GM19240 (cell line): Measurements from ENCODE around the gene ZNF669.
"Not testable (repeated sequence)": the region's sequence is repeated elsewhere in the genome, so short reads cannot be mapped to it uniquely, and the experiment has no call there.

Experiments
- DNase-seq: peaks from one replicate; pipeline ENCODE4 v3.0.0; 2011; ENCODE audit warnings: low spot score; ENCODE audit not compliant: insufficient read length

The ZNF669 gene

DNA sequence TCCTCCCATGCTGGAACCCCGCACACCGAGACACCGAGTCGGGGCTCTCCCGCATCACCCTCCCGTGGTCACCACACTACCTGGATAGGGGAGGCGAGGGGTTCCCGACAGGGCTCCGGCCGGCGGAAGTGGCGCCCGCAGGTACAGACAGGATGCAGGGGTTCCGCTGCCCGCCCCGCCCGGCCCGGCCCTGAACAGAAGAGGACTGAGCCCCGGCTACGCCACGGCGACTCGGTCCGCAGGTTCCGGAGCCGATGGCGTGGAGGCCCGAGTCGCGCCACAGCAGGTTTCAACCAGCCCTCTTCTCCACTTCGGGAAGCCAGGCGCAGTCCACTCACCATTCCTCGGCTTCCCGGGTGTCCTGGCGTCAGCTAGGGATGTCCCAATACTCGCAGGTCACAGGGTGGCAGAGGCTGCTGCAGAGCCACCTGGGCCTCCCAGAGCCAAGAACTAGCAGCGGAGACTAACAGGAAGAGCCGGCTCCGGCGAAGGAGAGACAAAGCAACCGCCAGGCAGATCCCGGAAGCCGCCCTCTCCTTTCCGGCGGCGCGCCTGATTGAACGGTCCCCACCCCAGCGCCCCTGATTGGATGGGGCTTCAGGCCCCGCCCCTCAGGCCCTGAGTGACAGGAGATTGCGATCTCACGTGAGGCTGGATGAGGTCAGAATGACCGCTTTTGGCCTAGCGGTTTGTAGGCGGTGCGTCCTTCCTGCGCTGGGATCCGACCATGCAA, at the start of gene ZNF669:
Gene ZNF669 (minus strand): TSS at position 498 of the 733 bp plus-strand sequence. CDS start 157 bp downstream, at position 341.
- peak; percentile 92 for DNase-seq

DNA sequence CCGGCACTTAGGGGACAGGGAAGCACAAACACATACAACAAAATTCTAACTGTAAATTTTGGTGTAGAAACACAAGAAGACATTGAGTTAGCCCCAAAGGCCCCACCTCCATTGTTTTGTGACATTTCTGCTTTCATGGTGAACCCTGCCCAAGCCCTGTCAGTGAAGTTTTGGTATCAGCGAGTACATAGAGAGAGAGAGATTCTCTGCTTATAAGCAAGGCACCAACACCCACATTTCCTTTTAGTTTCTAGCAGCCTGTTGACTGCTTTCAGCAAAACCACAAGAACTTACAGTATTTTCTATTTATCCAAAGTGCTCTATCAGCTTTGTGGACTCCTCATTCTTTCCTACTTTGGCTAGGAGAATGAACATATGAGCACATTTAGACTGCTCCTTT, 43.6 kb upstream of the ZNF669 start:
- DNase-seq, result no peak

DNA sequence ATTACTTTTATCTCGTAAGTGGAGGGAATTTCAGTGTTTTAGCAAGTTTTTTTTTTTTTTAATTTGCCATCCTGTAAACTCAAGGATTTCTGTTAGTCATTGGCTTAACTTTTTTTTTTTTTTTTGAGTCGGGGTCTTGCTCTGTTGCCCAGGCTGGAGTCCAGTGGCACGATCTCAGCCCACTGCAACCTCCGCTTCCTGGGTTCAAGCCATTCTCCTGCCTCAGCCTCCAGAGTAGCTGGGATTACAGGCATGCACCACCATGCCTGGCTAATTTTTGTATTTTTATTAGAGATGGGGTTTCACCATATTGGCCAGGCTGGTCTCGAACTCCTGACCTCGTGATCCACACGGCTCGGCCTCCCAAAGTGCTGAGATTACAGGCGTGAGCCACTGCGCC, 43.0 kb upstream of the ZNF669 start:
- not testable (repeated sequence) for DNase-seq

DNA sequence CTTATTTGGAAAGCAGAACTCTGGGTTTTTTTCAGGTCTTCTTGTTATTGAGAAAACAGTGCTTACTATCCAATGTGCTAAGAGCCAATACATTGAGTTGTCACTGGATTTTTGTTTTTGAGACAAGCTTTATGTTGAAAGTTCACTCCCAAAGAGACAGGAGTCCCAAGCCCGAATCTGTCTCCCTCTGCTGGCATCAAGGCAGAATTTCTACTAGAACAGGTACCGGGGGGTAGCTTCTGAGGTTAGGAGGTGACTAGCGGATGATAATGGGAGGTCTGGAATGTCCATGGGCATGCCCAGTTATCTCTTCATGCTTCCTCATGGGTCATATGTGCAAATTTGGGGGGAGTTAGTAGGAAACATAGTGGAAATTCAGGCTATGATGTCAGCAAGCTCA, 42.5 kb upstream of the ZNF669 start:
- DNase-seq, result no peak

DNA sequence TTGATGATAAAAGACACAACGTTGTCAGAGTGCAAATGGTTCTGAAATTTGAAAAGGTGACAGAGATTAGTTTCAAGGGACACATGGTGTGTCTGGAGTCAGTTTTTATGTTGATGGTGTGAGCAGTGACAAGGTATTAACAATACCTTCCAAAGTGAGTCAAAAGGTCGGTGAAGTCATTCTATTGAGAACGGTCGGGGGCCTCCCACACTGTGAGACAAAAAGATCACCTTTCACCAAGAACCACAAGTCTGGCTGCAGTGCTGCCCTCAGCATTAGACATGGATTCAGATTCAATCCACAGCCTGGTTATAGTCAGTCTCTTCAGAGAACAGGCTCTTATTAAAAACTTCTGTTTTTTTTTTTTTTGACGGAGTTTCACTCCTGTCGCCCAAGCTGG, 41.1 kb upstream of the ZNF669 start:
- no peak for DNase-seq

DNA sequence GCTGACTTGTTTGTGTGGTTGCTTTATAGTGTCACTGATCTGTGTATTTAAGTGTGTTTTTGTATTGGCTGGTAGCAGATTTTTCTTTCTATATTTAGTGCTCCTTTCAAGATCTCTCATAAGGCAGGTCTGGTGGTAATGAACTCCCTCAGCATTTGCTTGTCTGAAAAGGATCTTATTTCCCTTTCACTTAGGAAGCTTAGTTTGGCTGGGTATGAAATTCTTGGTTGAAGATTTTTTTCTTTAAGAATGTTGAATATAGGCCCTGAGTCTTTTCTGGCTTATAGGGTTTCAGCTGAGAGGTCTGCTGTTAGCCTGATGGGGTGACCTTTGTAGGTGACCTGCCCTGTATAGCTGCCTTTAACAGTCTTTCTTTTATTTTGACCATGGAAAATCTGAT, 35.4 kb upstream of the ZNF669 start:
- not testable (repeated sequence) for DNase-seq

DNA sequence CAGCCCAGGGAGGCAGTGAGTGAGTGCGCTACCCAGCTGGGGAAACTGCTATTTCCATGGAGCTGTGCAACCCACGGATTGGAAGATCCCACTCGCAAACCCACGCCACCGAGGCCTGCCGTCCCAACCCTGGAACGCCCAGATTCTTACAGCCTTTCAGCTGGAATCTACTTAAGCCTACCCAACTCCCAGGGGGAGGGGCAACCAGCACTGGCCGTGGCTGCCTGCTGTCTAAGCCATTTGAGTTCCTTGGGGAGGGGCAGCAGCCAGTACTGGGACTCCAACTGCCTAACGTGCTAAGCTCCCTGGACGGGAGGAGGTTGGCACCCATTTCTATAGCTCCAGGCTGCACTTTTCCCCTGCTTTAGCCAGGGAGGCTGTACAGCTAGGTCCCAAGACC, 27.1 kb upstream of the ZNF669 start:
- DNase-seq, result no peak

DNA sequence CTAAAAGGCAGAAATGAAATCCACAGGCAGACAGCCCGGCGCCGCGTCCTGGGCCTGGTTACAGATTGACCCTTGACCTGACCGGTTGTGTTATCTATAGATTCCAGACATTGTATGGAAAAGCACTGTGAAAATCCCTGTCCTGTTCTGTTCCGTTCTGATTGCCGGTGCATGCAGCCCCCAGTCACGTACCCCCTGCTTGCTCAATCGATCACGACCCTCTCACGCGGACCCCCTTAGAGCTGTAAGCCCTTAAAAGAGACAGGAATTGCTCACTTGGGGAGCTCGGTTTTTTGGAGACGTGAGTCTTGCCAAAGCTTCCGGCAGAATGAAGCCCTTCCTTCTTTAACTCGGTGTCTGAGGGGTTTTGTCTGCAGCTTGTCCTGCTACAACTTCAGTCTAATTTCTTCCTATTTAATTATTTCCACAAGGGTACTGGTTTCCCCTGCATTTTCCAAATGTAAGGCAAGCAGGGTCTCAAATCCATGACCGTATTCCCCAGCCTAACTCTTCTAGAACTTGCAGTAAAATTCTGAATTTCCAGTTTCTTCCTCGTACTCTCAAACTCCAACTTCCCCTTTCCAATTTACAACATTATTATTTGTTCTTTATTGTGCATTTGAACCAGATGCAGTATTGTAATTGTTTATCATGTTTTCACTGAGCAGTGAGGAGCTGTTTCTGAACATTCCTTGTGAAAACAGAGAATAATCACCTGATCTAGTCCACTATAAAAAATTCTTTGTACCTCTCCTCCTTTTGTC, 23.5 kb upstream of the ZNF669 start:
- DNase-seq, result not testable (repeated sequence)

DNA sequence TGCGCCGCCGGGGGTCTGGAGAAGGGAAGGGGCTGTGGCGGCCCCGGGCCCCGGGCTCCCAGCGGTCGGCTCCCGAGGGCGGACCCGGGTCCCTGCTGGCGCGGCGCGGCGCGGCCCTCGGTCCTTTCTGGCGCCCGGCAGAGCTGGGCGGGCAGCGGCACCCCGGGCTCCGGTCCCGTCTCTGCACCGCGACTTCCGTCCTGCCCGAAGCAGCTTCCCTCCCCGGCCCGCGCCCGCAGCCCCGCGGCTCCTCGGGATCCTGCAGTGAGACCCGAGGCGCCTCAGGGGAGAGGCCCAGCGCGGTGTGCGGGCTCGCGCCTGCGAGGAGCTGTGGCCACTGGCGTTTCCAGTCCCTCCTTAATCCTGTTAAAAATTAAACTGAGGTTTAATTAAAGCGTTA, 22.4 kb upstream of the ZNF669 start:
- DNase-seq, result not testable (repeated sequence)

DNA sequence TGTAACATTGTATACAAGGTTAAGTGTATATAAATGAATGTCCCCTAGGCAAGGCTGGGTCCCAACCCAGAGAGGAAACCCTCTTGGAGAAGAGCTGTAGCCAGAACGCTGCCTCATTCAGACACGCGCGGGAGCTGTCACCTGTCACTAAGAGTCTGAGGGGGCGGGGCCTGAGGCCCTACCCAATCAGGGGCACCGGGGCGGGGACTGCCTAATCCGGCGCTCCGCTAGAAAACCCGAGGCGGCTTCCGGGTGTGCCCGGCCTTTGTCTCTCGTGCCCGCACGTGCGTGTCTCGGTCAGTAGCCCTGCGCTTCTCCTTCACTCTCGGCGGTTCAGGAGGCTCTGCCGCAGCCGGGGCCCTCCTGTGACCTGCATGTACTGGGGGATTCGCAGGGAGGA, 22.0 kb upstream of the ZNF669 start:
- DNase-seq, result not testable (repeated sequence)

DNA sequence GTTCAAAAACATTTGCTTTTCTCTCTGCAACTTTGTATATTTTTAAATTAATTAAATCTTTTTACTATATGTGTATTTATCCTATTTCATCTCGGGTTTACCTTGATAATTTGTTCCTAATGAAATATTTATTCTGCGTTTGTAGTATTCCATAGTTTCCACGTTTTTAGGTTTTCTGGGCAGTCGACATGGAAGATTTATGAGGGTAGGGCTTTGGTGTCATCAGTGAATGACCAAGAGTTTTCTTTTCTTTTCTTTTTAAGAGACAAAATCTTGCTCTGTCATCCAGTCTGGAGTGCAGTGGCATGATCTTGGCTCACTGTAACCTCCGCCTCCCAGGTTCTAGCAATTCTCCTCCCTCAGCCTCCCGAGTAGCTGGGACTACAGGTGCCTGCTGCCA, 17.2 kb upstream of the ZNF669 start:
- no peak for DNase-seq

DNA sequence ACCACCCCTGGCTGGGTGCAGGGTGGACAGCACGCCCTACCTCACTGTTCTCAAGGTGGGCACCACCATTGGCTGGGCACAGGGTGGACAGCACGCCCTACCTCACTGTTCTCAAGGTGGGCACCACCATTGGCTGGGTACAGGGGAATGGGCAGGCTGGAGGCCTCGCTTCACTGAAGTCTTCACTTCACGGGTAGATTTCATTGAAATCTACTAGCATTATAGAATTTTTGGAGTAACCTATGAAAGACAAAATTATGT, 16.2 kb upstream of the ZNF669 start:
- not testable (repeated sequence) for DNase-seq

DNA sequence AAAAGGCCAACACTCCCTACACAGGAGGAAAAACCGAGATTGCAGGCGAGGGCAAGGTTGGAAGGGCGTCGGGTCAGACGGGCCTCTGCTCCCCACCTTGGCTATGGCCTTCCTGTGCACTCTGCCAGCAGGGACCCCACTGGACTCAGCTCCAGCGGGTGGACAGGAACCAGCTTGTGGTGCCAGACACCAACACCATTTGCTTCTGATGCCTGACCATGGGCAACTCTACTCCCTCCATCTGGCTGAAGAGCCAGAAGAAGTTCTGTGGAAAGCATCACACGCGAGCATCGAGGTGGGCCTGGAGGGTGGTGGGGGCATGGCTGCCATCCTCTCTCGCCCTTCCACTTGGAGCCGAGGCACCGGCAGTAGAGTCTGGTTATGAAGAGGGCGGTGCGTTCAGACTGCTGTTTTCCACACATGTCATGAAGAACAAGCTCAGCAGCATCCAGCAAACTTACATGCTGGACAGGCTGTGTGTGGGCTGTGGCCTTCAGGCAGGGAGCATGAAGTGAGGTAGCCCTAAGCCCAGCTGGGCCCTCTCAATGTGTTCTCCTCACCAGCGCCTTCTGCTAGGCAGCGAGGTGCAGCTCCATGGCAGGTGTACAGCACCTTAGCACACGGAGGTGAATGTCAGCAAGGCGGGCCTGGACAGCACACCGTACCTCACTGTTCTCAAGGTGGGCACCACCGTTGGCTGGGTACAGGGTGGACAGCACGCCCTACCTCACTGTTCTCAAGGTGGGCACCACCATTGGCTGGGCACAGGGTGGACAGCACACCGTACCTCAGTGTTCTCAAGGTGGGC, 15.6 kb upstream of the ZNF669 start:
- no peak for DNase-seq

DNA sequence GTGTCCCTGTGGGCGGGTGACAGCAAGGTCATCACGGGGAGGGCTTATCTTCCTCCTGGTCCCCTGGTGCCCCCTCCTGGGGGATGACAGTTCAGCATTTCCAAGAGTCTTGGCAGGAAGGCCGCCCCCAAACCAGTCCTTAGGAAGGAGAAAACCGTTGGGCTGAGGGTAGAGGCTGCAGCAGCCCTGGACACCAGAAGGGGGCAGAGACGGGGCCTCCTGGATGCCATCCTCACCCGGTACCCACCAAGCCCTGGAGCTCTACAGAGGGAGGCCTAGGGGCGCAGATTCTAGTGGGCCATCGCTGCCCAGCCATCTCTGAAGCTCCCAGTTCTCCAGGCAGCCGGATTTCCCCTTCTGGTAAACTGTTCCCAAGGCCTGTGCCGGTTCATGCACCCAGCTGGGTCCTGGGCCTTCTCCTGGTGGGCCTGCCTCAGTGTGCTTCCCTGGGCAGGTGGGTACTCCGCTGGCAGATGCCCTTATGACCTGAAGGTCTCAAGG, 14.8 kb upstream of the ZNF669 start:
- no peak for DNase-seq

DNA sequence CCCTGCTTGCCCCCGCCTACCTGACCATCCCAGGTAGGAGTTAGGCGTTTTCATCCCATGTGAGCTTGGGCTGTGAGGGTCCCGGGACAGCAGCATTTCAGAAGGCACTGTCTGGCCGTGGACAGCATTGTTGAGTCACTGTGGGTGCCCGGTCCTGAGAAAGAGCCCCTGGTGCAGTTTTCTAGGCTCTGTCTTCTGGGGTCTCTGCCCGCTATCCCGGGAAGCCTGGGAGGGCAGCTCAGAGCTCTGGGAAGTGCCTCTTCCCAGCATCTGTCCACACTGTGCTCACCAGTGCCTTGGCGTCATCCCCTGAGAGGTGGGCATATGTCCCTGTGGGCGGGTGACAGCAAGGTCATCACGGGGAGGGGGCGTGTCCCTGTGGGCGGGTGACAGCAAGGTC, 11.4 kb upstream of the ZNF669 start:
- DNase-seq, result no peak

DNA sequence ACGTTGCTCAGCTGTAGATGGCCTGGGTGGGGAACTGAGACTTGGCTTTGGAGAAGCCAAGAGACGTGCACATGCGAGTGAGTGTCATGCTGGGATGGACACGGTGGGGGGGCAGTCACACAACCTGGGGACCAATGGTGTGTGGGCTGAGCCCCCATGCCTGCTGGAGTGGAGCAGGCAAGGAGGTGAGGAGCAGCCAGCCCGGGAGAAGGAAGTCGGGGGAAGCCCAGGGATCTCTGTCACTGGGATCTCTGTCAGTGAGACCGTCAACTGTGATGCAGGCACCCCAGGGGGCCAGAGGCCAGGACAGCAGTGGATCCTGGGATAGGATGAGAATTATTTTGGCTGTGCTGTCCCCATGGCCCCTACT, 11.0 kb upstream of the ZNF669 start:
- DNase-seq, result no peak

DNA sequence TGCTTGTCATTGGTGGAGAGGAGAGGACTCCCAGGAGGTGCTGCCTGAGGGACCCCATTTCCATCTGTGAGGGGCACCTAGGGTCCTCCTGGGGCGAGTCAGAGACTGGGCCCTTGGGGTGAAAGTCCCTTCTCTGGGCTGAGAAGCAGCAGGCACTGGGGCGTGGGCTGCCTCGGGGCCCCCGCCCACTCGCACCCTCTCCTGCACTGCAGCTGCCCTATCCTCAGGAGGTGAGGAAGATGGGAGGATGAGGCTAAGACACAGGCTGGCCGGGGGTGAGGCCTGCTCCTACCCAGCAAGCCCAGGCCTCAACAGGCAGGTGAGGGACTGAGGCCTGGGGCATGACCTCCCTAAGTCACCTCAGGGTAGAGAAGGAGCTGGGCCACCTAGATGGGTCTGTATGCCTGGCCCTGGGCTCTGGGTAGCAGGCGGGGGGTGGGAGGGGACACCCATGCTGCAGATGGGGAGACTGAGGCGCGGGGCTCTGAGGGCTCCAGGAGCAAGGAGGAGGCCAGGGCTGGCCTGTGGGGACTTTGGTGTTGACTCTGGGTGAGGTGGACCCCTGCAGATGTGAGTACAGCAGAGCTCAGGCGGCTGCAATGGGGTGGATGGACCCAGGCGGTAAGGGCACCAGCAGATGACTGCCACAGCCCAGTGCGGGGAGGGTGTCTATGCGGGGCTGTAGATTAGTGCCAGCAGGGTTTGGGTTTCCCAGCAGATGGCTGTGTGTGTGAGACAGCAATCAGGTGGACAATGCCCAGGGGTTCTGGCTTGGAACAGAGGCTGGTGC, 10.4 kb upstream of the ZNF669 start:
- DNase-seq, result no peak

DNA sequence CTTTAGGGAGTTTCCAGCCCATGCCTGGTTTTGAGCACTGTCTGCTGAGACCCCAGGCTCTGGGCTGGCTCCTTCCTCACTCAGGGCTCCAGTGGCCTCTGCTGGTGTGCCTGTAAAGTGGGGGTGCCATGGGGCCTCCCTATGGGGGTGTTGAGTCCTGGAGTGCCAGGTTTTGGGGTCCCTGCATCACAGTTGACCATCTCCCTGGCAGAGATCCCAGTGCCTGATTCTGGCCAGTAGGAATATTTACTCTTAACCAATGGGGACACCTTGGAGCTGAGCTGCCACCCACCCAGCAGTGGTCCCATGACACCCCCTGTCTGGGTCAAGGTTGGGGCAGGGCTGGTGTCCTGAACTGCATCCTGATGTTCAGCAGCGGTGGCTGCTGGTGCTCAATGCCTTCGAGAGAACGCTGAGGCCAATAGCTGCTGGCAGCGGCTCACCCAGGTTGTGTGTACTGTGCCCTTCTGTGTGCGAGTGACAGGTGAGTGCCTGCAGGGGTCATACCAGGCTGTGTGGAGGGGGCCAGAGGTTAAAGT, 9.6 kb upstream of the ZNF669 start:
- DNase-seq, result no peak

DNA sequence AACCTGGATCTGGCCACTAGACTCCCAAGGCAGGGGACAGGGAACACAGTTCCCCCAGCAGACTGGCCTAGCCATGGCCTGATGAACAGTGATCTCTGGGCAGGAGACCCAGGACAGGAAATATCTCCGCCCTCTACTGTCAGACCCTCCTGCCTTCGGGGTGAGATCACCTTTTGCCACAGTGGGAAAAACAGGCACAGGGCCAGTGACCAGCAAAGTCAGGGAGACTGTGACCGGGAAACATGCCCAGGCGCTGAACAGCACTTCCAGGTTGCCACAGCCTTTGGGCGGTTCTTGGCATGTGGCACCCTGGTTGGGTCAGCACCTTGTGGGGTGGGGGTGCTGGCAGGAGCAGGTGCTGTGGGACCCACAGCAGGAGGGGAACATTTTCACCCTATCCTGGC, 8.9 kb upstream of the ZNF669 start:
- DNase-seq, result no peak

DNA sequence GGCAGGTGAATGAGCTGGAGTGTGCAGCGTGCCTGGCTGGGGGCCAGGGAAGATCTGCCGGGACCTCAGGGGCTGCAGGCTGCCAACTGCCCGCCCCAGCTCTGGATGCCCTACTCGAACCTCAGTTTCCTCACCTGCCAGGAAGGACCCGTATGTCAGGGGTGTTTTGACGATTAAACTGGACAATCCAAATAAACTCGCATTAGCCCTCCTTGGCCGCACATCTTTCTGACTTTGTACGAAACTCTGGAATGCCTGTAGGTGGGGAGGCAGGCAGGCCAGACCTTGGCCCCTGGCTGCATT, 8.3 kb upstream of the ZNF669 start:
- DNase-seq, result no peak

DNA sequence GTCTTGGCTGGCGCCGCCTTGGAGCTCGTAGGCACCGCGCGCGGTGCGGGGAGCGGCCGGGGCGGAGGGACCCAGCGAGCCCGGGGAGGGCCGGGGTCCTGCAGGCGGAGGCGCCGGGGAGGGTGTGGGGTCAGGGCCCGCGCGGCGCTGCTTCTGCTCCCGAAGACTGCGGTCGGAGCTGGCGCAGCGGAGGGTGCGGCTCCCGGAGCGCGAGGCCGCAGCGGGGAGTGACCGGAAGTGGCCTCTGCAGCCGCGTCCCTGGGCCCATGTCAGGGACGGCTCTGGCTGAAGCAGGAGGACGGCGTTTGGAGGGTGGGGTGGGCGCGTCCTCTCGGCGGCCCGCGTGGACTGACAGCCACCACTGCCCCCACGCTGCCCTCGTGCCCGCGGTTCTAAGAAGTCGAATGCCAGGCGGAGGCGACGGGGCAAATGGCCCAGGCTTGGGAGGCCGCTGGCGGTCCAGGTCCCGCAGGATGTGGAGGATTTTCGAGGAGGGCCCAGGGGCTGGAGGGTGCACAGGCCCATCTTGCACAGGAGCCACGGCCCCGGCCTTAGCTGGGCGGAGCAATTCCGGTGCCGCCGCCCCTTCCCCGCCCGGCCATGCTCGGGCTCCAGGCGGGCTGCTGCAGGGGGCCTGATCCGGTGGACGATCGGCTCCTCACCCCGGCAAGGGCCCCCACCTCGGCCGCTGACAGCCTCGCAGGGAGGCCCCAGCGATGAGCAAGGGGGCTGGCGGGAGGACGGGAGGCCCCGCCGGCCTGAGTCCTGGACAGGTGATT, 7.7 kb upstream of the ZNF669 start:
- no peak for DNase-seq
